SJCRH30 (cell line): Measurements from ENCODE around the gene ST8SIA6. TPM values are rescaled to one million over a fixed set of nuclear protein-coding genes. Genes with fewer than 3 reads are reported as not detected.
"Not testable (repeated sequence)": the region's sequence is repeated elsewhere in the genome, so short reads cannot be mapped to it uniquely, and the experiment has no call there.

ENCODE experiments used
- DNase-seq, 2 experiments: peaks; one replicate each; pipeline ENCODE4 v3.0.0-alpha.2; 2015 to 2020
- H3K27ac ChIP-seq: fragments of 250-450 bp; sonication (Bioruptor Pico); 2 replicates; pipeline ENCODE4 v1.5.1; 2020; ENCODE audit warnings: mild to moderate bottlenecking, moderate library complexity
- H3K27me3 ChIP-seq: fragments of 250-450 bp; sonication (Bioruptor Pico); 2 replicates; pipeline ENCODE4 v1.5.1; 2020; ENCODE audit warnings: mild to moderate bottlenecking, moderate library complexity
- H3K36me3 ChIP-seq: fragments of 250-450 bp; sonication (Bioruptor Pico); 2 replicates; pipeline ENCODE4 v1.5.1; 2020; ENCODE audit warnings: mild to moderate bottlenecking, moderate library complexity
- H3K4me1 ChIP-seq: fragments of 250-450 bp; sonication (Bioruptor Pico); 2 replicates; pipeline ENCODE4 v1.5.1; 2020; ENCODE audit warnings: mild to moderate bottlenecking, moderate library complexity
- H3K4me3 ChIP-seq: fragments of 250-450 bp; sonication (Bioruptor Pico); 2 replicates; pipeline ENCODE4 v1.5.1; 2020; ENCODE audit warnings: mild to moderate bottlenecking, moderate library complexity
- H3K9me3 ChIP-seq: fragments of 250-450 bp; sonication (Bioruptor Pico); replicated peaks from 2 replicates; pipeline ENCODE4 v1.5.1; 2020; ENCODE audit warnings: mild to moderate bottlenecking, moderate library complexity
- total RNA-seq: library from RNA; depleted of rRNA; stranded (reverse); fragments of >200 nt; shearing (Covaris generic); gene quantifications from 2 replicates; pipeline ENCODE4 v1.2.3, GENCODE V29; 2014

Gene ST8SIA6
- total RNA-seq, 1 experiment from 2014 or later = not detected

DNA sequence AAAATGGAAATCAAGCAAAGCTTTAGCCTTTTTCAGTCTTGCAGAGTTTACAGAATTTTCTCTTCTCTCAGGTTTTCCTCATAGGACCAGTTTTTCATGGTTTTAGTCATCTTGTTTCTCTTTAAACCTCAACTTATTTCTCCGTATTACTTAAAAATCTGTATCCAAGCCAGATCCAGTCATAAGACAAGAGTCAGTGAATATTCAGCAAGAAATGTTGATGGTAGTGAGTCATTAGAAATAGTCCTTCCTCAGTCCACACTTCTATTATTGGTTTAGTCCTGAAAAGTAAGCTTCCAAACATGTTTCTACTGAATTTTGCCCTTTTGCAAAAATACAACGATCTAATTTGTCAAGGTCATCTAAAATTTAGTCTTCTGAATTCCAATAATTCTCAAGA lies 119.3 kb downstream of the ST8SIA6 start:
- no peak for DNase-seq
- no peaks in the 10 kb centered on the region for H3K9me3 ChIP-seq
- no peak overlapping the region for H3K4me3 ChIP-seq
- no peak overlapping the region for H3K27ac ChIP-seq
- H3K36me3 ChIP-seq = no peaks in the 10 kb centered on the region
- H3K27me3 ChIP-seq = no peaks in the 10 kb centered on the region
- no peaks in the 10 kb centered on the region for H3K4me1 ChIP-seq

DNA sequence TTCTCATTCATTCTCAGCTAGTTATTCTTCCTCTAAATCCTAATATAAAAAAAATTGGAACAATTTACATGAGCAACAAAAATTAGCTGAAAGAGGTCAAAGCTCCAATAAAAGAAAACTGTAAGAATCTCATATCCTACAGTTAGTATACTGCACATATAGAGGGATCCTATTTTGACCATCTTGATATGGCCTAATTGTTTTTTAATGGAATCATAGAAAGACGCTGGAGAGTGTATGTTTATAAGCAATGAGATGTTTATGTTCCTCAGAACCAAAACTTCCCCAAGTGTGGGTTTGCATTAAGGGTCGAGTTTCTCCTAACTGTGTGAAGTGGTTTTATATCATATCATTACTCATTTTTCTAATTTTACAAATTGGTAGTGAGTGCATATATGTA lies 123.9 kb downstream of the ST8SIA6 start:
- no peaks in the 10 kb centered on the region for H3K4me1 ChIP-seq
- H3K4me3 ChIP-seq = no peak overlapping the region
- no peak for DNase-seq
- H3K27me3 ChIP-seq = no peaks in the 10 kb centered on the region; the same call in 1 of the 2 replicates
- no peak overlapping the region for H3K27ac ChIP-seq
- H3K36me3 ChIP-seq = no peaks in the 10 kb centered on the region
- no peaks in the 10 kb centered on the region for H3K9me3 ChIP-seq

DNA sequence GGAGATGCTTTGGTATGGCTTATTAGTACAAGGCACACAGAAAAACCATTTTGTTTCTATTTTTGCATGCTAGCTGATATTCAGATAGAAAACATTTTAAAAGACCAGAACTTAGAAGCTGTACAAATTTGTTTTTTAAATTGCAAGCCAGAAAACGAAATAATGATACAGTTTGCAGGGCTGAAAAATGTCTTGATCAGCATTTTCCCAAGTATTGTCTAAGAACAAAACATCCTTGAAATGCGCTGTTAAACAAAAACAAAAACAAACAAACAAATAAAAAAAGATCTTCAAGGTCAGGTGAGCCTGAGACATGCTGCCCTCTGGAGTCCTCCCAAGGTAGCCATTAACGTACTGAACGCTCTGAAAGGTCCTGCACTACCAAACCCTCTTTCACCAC lies 128.0 kb downstream of the ST8SIA6 start:
- no peak for DNase-seq
- H3K9me3 ChIP-seq = no peaks in the 10 kb centered on the region
- no peak overlapping the region for H3K27ac ChIP-seq
- no peaks in the 10 kb centered on the region for H3K36me3 ChIP-seq
- H3K4me3 ChIP-seq = no peak overlapping the region
- H3K27me3 ChIP-seq = no peaks in the 10 kb centered on the region; the same call in 1 of the 2 replicates
- no peaks in the 10 kb centered on the region for H3K4me1 ChIP-seq

DNA sequence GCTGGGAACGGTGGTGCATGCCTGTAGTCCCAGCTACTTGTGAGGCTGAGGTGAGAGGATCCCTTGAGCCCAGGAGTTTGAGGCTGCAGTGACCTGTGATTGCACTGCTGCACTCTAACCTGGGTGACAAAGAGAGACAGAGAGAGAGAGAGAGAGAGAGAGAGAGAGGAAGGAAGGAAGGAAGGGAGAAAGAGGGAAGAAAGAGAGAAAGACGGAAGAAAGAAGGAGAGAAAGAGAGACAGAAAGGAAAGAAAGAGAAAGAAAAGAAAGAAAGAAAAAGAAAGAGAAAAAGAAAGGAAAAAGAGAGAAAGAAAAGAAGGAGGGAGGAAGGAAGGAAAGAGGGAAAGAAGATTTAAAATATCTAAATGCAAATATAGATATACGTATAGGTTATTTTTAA lies 132.4 kb downstream of the ST8SIA6 start:
- not testable (repeated sequence) for H3K9me3 ChIP-seq, H3K27me3 ChIP-seq, H3K4me1 ChIP-seq, H3K36me3 ChIP-seq, H3K4me3 ChIP-seq, H3K27ac ChIP-seq, DNase-seq

DNA sequence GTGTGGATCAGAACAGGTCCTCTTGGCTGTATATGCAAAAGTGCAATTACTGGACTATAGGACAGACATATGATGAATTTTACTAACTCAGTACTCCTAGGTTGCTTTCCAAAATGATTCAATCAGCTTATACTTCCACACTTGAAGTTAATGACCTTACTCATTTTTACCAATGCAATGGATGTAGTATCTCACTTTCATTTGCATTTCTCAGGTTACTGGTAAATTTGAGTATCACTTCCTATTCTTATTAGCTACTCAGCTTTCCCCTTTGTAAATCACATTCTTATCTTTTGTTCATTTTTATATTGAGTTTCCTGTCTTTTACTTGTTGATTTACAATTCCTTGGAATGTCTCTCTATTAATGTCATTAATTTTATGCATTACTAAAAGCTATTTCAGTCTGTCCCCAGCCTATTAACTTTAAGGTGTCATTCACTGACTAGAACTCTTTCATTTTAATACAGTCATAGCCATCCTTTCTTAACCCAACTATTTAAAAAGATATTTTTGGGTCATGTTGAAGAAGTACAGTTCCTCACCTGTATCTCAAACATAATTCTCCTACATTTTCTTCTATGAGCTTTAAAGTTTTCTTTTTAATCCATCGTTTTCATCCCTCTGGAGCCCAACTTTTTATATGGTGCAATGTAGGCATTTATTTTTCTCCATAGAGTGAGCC lies 137.8 kb downstream of the ST8SIA6 start:
- DNase-seq = no peak
- H3K27ac ChIP-seq = no peak overlapping the region
- H3K36me3 ChIP-seq = no peaks in the 10 kb centered on the region
- H3K27me3 ChIP-seq = no peaks in the 10 kb centered on the region
- no peaks in the 10 kb centered on the region for H3K4me1 ChIP-seq
- H3K9me3 ChIP-seq = no peaks in the 10 kb centered on the region
- H3K4me3 ChIP-seq = no peak overlapping the region

DNA sequence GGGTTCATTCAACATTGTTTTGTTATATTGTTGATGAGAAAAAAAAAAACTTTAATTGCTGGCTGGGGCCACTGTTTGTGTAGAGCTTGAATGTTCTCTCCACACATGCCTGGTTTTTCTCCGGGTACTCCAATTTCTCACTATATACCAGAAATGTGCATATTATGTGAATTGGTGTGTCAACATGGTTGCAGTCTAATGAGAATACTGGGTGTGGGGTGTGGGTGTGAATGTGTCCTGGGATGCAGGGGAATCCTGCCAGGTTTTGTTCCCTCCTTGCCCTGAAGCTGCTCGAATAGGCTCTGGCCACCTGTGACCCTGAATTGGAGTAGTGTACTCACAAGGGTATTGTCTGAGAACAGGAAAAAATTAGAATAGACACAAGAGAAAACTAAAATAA lies 145.0 kb downstream of the ST8SIA6 start:
- DNase-seq = no peak
- Histone ChIP-seq H3K9me3 (no peaks in the 10 kb centered on the region), H3K27me3 (no peaks in the 10 kb centered on the region), H3K4me3 (no peak overlapping the region), H3K4me1 (no peaks in the 10 kb centered on the region), H3K27ac (no peak overlapping the region), H3K36me3 (no peaks in the 10 kb centered on the region)

DNA sequence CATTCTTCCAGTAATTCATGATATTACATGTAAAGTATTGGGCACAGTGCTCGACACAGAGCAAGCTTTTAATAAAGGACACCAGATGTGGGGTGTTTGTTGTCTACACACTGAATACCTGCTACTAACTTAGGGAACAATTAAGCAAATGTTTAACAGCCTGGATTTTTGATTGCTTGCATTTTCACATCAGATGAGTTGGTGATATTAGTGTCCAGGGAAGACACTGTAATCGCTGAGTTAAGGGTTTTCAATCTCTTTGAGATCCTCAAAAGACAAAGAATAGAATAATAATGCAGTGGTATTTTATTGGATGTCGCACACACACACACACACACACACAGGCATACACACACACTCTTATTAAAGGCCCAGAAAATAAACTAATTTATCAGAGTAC lies 147.3 kb downstream of the ST8SIA6 start:
- Histone ChIP-seq H3K27me3 (no peaks in the 10 kb centered on the region), H3K4me3 (no peak overlapping the region), H3K4me1 (no peaks in the 10 kb centered on the region), H3K36me3 (no peaks in the 10 kb centered on the region), H3K27ac (no peak overlapping the region), H3K9me3 (no peaks in the 10 kb centered on the region)
- DNase-seq = no peak

DNA sequence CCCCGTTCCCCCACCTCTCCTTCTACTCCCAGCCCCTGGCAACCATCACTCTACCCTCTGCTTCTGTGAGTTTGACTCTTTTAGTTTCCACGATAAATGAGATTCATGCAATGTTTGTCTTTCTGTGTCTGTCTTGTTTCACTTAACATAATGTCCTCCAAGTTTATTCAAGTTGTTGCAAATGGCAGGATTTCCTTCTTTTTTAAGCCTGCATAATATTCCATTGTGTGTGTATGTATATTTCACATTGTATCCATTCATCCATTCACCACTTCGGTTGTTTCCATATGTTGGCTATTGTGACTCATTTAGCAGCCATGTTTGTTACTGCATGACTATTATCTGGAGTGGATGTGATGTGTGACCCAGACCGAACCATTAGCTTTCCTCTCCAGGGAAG lies 162.0 kb downstream of the ST8SIA6 start:
- Histone ChIP-seq H3K36me3 (no peaks in the 10 kb centered on the region), H3K4me3 (no peak overlapping the region), H3K9me3 (no peaks in the 10 kb centered on the region), H3K27ac (no peak overlapping the region), H3K27me3 (no peaks in the 10 kb centered on the region; the same call in 1 of the 2 replicates), H3K4me1 (no peaks in the 10 kb centered on the region)
- no peak for DNase-seq

DNA sequence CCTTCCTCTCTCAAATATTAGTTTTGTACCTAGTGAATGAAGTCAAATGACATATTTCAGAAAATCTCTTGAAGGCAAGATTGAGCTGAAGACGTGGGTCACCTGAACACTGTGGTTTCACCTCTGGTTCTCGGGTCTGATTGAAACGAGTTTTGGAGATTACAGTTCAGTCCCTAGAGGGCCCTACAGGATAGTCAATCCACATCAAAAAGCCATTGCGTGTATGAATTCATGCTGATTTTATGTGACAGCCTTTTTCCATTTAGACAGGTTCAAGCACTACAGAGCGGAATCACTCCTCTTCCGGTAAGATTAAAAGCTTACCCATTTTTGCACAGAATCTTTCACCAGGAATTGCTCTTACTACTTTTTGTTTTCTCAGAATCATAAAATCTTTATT lies 164.2 kb downstream of the ST8SIA6 start:
- no peaks in the 10 kb centered on the region; the same call in 1 of the 2 replicates for H3K27me3 ChIP-seq
- H3K4me3 ChIP-seq = no peak overlapping the region
- peak in 1 of 2 experiments; percentile 15 for DNase-seq
- H3K27ac ChIP-seq = no peak overlapping the region
- no peaks in the 10 kb centered on the region for H3K4me1 ChIP-seq
- H3K36me3 ChIP-seq = no peaks in the 10 kb centered on the region
- H3K9me3 ChIP-seq = no peaks in the 10 kb centered on the region

DNA sequence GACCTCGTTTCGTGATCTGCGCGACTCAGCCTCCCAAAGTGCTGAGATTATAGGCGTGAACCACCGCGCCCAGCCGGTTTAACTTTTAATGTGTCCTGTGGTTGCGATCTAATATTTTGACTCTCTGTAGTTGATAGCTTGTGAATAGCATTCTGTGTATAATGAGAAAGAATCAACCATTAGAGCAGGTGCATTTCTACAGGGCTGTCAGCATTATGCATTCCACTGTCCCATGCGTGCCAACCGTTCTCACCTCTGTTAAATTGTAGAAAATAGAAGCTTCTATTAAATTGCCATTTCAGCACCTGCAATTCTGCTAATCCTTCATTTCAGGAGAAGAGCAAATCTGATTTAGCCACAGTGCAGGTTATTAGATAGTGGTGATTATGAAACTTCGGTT lies 164.6 kb downstream of the ST8SIA6 start:
- Histone ChIP-seq H3K9me3 (no peaks in the 10 kb centered on the region), H3K27ac (no peak overlapping the region), H3K27me3 (no peaks in the 10 kb centered on the region; the same call in 1 of the 2 replicates), H3K36me3 (no peaks in the 10 kb centered on the region), H3K4me3 (no peak overlapping the region), H3K4me1 (no peaks in the 10 kb centered on the region)
- DNase-seq = no peak

DNA sequence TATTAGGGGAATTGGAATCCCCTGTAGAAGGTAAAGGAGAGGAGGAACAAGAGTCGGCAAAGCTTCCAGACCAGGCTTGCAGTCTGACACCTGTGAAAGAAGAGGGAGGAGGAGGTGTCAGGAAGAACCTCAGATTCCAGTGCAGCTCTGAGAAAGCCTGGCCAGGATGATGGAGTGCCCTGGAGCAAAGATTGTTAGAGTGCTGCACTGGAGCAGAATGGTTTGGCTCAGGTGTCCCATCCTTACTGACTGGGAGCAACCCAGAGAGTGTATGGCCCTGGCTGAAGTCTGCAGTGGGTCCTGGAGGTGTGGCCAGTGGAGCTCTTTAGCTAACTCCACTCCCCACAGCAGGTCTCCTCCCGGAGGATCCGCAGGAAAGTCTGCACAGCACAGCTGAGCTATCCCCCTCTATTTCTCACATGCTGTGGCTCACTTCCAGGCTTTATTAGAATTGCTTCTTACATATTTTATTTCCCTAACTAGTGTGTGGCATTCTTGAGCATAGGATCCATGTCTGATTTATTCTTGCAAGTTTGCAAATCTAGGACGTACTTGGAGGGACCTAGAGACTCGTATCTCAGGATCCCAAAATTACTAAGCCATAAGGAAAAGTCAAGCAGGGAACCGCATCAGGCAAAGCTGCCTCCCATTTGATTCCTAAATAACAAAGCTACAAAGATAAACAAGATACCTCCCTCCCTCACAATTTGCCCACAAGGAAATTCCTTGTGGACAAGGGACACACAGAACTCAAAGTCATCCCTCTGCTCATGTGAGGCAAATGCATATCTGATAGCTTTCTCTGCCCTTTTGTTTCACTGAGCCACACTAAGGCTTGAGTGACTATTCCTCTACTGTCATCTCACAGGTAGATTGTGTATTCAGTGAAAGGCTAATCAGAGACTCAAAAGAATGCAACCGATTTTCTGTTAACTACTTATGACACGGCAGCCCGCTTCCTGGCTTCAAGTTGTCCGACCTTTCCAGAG lies 167.5 kb downstream of the ST8SIA6 start:
- Histone ChIP-seq H3K36me3 (no peaks in the 10 kb centered on the region), H3K4me1 (no peaks in the 10 kb centered on the region), H3K27me3 (no peaks in the 10 kb centered on the region; the same call in 1 of the 2 replicates), H3K9me3 (no peaks in the 10 kb centered on the region), H3K4me3 (no peak overlapping the region), H3K27ac (no peak overlapping the region)
- DNase-seq = no peak

DNA sequence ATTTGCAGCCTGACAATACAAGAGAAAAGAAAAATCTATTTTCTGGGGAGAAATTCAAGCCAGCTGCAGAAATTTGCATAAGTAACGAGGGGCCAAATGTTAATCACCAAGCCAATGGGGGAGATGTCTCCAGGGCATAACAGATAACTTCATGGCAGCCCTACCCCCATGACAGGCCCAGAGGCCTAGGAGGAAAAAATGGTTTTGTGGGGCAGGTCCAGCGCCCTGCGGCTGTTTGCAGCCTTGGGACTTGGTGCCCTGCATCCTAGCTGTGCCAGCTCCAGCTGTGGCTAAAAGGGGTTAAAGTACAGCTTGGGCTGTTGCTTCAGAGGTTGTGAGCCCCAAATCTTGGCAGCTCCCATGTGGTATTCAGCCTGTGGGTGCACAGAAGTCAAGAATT lies 172.1 kb downstream of the ST8SIA6 start:
- Histone ChIP-seq H3K4me1 (no peaks in the 10 kb centered on the region), H3K36me3 (no peaks in the 10 kb centered on the region), H3K27me3 (no peaks in the 10 kb centered on the region), H3K4me3 (no peak overlapping the region), H3K9me3 (no peaks in the 10 kb centered on the region), H3K27ac (no peak overlapping the region)
- DNase-seq = no peak

DNA sequence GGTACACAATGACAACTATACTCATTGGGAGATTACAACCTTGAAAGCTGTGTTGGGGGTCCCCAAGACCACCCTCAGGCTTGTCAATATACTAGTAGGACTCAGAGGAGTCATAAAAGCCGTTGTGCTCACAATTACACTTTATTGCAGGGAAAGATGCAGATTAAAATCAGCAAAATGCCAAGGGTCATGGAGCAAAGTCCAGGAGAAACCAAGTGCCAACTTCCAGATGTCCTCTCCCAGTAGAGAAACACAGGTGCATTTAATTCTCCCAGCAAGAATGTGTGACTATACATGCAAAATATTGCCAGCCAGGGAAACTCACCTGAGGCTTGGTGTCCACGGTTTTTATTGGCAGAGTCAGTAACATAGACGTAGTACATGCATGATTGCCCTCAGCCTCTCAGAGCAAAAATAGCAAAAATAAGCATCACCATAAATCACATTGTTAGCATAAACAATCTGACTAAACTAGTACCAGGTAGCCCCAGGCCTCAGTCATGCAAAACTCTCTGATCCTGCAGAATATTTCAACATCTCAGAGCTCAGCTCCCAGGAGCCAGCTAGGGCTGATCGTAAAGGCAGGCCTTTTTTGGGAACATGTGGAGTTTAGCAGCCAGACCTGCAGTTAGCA lies 175.7 kb downstream of the ST8SIA6 start:
- Histone ChIP-seq H3K9me3 (no peaks in the 10 kb centered on the region), H3K27me3 (no peaks in the 10 kb centered on the region), H3K4me1 (no peaks in the 10 kb centered on the region), H3K36me3 (no peaks in the 10 kb centered on the region), H3K27ac (no peak overlapping the region), H3K4me3 (no peak overlapping the region)
- no peak for DNase-seq

DNA sequence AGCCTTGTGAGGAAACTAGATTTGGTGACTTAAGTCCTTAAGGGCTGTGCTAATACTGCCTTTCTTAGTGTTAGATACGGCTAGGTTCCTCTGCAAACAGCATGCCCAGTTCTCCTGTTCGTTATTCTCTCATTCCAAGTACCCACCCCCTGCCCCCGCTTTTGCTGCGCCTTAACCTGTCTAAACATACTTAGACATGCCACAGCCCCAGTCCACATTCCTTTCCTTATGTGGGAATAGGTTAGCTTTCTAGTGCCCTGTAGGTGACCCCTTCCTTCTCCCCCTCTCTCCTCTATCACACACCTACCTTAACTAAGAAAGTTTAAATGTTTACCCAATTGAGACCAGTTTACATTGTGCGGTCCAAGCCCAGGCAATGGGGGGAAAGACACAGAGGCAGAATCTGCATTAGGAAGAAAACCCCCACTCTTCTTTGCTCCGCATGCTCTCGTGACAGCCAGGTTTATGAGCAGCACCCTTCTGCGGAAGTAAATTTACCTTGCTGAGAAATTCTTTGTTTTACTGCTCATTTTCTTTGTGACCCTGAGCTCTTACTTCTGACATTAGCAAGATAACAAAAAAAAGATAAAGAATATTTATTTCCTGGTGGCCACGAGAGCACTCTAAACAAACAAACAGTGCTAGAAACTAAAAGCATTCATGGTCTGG lies 177.5 kb downstream of the ST8SIA6 start:
- H3K27ac ChIP-seq = no peak overlapping the region
- H3K9me3 ChIP-seq = no peaks in the 10 kb centered on the region
- no peaks in the 10 kb centered on the region for H3K4me1 ChIP-seq
- DNase-seq = no peak
- H3K27me3 ChIP-seq = no peaks in the 10 kb centered on the region
- H3K36me3 ChIP-seq = no peaks in the 10 kb centered on the region
- no peak overlapping the region for H3K4me3 ChIP-seq
